H9 (cell line): ENCODE measurements around the gene LILRA5. TPM values are rescaled to one million over a fixed set of nuclear protein-coding genes. Genes with fewer than 3 reads are reported as not detected.

Experiments used
- DNase-seq: peaks from one replicate; pipeline ENCODE4 v3.0.0-alpha.2; 2017
- H2AFZ ChIP-seq: one replicate; pipeline ENCODE4 v1.6.1; 2013; ENCODE audit warnings: mild to moderate bottlenecking, low read length, control low read depth, moderate library complexity
- H2AK5ac ChIP-seq: 2 replicates; pipeline ENCODE4 v1.6.1; 2013; ENCODE audit warnings: low read length, control low read depth, mixed read lengths; ENCODE audit not compliant: insufficient read length
- H2BK120ac ChIP-seq: one replicate; pipeline ENCODE4 v1.6.1; 2013; ENCODE audit warnings: low read depth, mild to moderate bottlenecking, low read length, control low read depth, inconsistent platforms; ENCODE audit not compliant: poor library complexity, severe bottlenecking
- H2BK12ac ChIP-seq: 2 replicates; pipeline ENCODE4 v1.6.1; 2013; ENCODE audit warnings: low read length, control low read depth, mixed read lengths, low read depth; ENCODE audit not compliant: insufficient read length
- H2BK15ac ChIP-seq: 2 replicates; pipeline ENCODE4 v1.6.1; 2013; ENCODE audit warnings: low read depth, low read length, control low read depth
- H2BK20ac ChIP-seq: one replicate; pipeline ENCODE4 v1.6.1; 2013; ENCODE audit warnings: low read depth, mild to moderate bottlenecking, low read length, control low read depth, inconsistent platforms; ENCODE audit not compliant: poor library complexity, severe bottlenecking
- H2BK5ac ChIP-seq: 2 replicates; pipeline ENCODE4 v1.6.1; 2013; ENCODE audit warnings: low read length, control low read depth, mixed read lengths; ENCODE audit not compliant: insufficient read length
- H3K14ac ChIP-seq: 2 replicates; pipeline ENCODE4 v1.6.1; 2013; ENCODE audit warnings: low read length, control low read depth; ENCODE audit not compliant: insufficient read depth
- H3K18ac ChIP-seq: 2 replicates; pipeline ENCODE4 v1.6.1; 2013; ENCODE audit warnings: low read depth, mild to moderate bottlenecking, mixed read lengths, low read length, control low read depth; ENCODE audit not compliant: insufficient read length
- H3K23ac ChIP-seq: 2 replicates; pipeline ENCODE4 v1.6.1; 2013; ENCODE audit warnings: low read length, control low read depth, mixed read lengths, low read depth; ENCODE audit not compliant: insufficient read length
- H3K23me2 ChIP-seq: 2 replicates; pipeline ENCODE4 v1.6.1; 2013; ENCODE audit warnings: low read depth, mild to moderate bottlenecking, mixed read lengths, low read length, control low read depth; ENCODE audit not compliant: insufficient read length, poor library complexity, severe bottlenecking
- H3K27ac ChIP-seq: 2 replicates; pipeline ENCODE4 v1.5.1; 2013; ENCODE audit warnings: low read length, control low read depth, mixed read lengths, low read depth; ENCODE audit not compliant: insufficient read length
- H3K27me3 ChIP-seq: 2 replicates; pipeline ENCODE4 v1.6.1; 2013; ENCODE audit warnings: low read length, control low read depth, inconsistent platforms; ENCODE audit not compliant: insufficient read depth
- H3K4ac ChIP-seq: 2 replicates; pipeline ENCODE4 v1.6.1; 2013; ENCODE audit warnings: low read depth, mild to moderate bottlenecking, control low read depth, inconsistent platforms, low read length, moderate library complexity
- H3K4me1 ChIP-seq: 2 replicates; pipeline ENCODE4 v1.6.1; 2013; ENCODE audit warnings: low read length, control low read depth, inconsistent platforms; ENCODE audit not compliant: insufficient read depth
- H3K4me2 ChIP-seq: 2 replicates; pipeline ENCODE4 v1.6.1; 2013; ENCODE audit warnings: low read length, control low read depth, mixed read lengths; ENCODE audit not compliant: insufficient read length, insufficient read depth
- H3K56ac ChIP-seq: 2 replicates; pipeline ENCODE4 v1.6.1; 2013; ENCODE audit warnings: low read depth, mild to moderate bottlenecking, mixed read lengths, low read length, control low read depth; ENCODE audit not compliant: insufficient read length
- H3K79me1 ChIP-seq: 2 replicates; pipeline ENCODE4 v1.6.1; 2013; ENCODE audit warnings: low read depth, mild to moderate bottlenecking, moderate library complexity, low read length, control low read depth, inconsistent platforms; ENCODE audit not compliant: insufficient read depth, poor library complexity, severe bottlenecking
- H3K79me2 ChIP-seq: 2 replicates; pipeline ENCODE4 v1.6.1; 2013; ENCODE audit warnings: low read length, control low read depth, inconsistent platforms; ENCODE audit not compliant: insufficient read depth
- H3K9ac ChIP-seq: 2 replicates; pipeline ENCODE4 v1.6.1; 2013; ENCODE audit warnings: low read length, control low read depth, mixed read lengths; ENCODE audit not compliant: insufficient read length; ENCODE audit errors: extremely low read depth
- H3K9me3 ChIP-seq: one replicate; pipeline ENCODE4 v1.6.1; 2013; ENCODE audit warnings: low read depth, low read length, inconsistent platforms; ENCODE audit not compliant: control insufficient read depth
- H3T11ph ChIP-seq: one replicate; pipeline ENCODE4 v1.6.1; 2013; ENCODE audit warnings: mild to moderate bottlenecking, low read length, control low read depth, inconsistent platforms
- H4K20me1 ChIP-seq: one replicate; pipeline ENCODE4 v1.6.1; 2013; ENCODE audit not compliant: control insufficient read depth, insufficient read length, insufficient read depth
- H4K5ac ChIP-seq: 2 replicates; pipeline ENCODE4 v1.6.1; 2013; ENCODE audit warnings: low read depth, mild to moderate bottlenecking, mixed read lengths, low read length, control low read depth; ENCODE audit not compliant: insufficient read length
- H4K8ac ChIP-seq: replicated peaks from 2 replicates; pipeline ENCODE4 v1.6.1; 2013; ENCODE audit warnings: low read length, control low read depth, mixed read lengths, low read depth; ENCODE audit not compliant: insufficient read length
- H4K91ac ChIP-seq: 2 replicates; pipeline ENCODE4 v1.6.1; 2013; ENCODE audit warnings: low read depth, mild to moderate bottlenecking, moderate library complexity, mixed read lengths, low read length, control low read depth; ENCODE audit not compliant: insufficient read length
- H3K27ac Mint-ChIP-seq, 3 experiments: 2 replicates in 2 of 3; 3 replicates in 1 of 3; pipeline ENCODE4 v1.8.0; 2020 to 2021; ENCODE audit warnings: mixed read lengths in 3 of 3, mild to moderate bottlenecking in 1 of 3, moderate library complexity in 1 of 3
- H3K27me3 Mint-ChIP-seq: 2 replicates; pipeline ENCODE4 v1.8.0; 2021; ENCODE audit warnings: low read depth, mild to moderate bottlenecking, moderate library complexity, mixed read lengths
- H3K36me3 Mint-ChIP-seq, 3 experiments: 2 replicates in 2 of 3; 3 replicates in 1 of 3; pipeline ENCODE4 v1.8.0; 2020 to 2021; ENCODE audit warnings: low read depth in 3 of 3, mixed read lengths in 3 of 3; ENCODE audit not compliant: insufficient read depth in 1 of 3
- H3K4me1 Mint-ChIP-seq, 2 experiments: 2 replicates each; pipeline ENCODE4 v1.8.0; 2020; ENCODE audit warnings: mixed read lengths in 2 of 2
- H3K4me3 Mint-ChIP-seq, 2 experiments: 2 replicates in 1 of 2; 3 replicates in 1 of 2; pipeline ENCODE4 v1.8.0; 2020 to 2021; ENCODE audit warnings: mild to moderate bottlenecking in 2 of 2, mixed read lengths in 2 of 2, moderate library complexity in 1 of 2
- H3K9me3 Mint-ChIP-seq, 2 experiments: 2 replicates in 1 of 2; 3 replicates in 1 of 2; pipeline ENCODE4 v1.8.0; 2020; ENCODE audit warnings: mild to moderate bottlenecking in 2 of 2, mixed read lengths in 2 of 2, moderate library complexity in 1 of 2
- WGBS: extraction: QIAGEN DNeasy Blood & Tissue Kit; methylation state at CpG from one replicate; pipeline ENCODE4 v1.1.7; 2013; ENCODE audit warnings: missing lambda C conversion rate, low lambda C conversion rate, mixed read lengths; ENCODE audit not compliant: insufficient read length; ENCODE audit errors: extremely low coverage; 5-methylcytosine and 5-hydroxymethylcytosine counted together
- total RNA-seq: library from RNA; stranded (reverse); gene quantifications from 2 replicates; pipeline ENCODE4 v1.2.1, GENCODE V29; 2021
- TF ChIP-seq, protein P1 (sequence below): fragments of 200-600 bp; sonication (generic); conservative IDR thresholded peaks from 3 replicates; pipeline ENCODE4 v1.8.0; 2021; ENCODE audit warnings: antibody characterized with exemption, mild to moderate bottlenecking

Gene LILRA5
- total RNA-seq, 1 experiment from 2014 or later: not detected

DNA sequence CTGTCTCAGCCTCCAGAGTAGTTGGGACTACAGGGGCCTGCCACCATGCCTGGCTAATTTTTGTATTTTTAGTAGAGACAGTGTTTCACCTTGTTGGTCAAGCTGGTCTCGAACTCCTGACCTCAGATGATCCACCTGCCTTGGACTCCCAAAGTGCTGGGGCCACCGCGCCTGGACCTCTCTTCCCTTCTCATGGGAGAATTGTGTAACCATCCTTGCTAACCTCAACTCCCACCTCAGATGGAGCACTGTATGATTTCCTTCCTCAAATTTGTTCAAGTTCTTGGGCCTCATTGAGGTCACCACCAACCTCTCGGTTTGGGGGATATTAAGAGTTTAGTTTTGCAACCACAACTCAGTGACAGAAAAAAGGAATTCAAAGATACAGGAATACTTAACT, 10.7 kb downstream of the LILRA5 start:
- Histone ChIP-seq H4K91ac (no peak overlapping the region), H4K5ac (no peak overlapping the region), H3K9ac (no peak overlapping the region), H3K23ac (no peak overlapping the region), H2BK12ac (no peak overlapping the region), H2BK15ac (no peak overlapping the region), H2BK5ac (no peak overlapping the region), H3K27ac (no peak overlapping the region), H3K79me1 (no peaks in the 10 kb centered on the region), H3K23me2 (no peaks in the 10 kb centered on the region), H3K4ac (no peak overlapping the region), H3K14ac (no peak overlapping the region), H3T11ph (no peak overlapping the region), H3K27me3 (no peaks in the 10 kb centered on the region; the same call in 1 of the 2 replicates), H2AK5ac (no peak overlapping the region), H4K8ac (no peak overlapping the region), H3K4me2 (no peak overlapping the region), H2BK20ac (no peak overlapping the region), H3K79me2 (no peaks in the 10 kb centered on the region), H2BK120ac (no peak overlapping the region), H3K4me1 (no peaks in the 10 kb centered on the region), H3K9me3 (no peaks in the 10 kb centered on the region), H4K20me1 (no peaks in the 10 kb centered on the region), H2AFZ (no peak overlapping the region), H3K18ac (no peak overlapping the region), H3K56ac (no peak overlapping the region)
- Mint-ChIP-seq H3K27me3 (peaks cover 78% of the 10 kb centered on the region), H3K36me3 (no peaks in the 10 kb centered on the region), H3K4me3 (no peak overlapping the region), H3K4me1 (no peaks in the 10 kb centered on the region), H3K9me3 (peaks cover 4 to 77% of the 10 kb centered on the region in 2 experiments; a peak in 4 of 5 replicates), H3K27ac (no peak overlapping the region)
- TF ChIP-seq, protein P1, sequence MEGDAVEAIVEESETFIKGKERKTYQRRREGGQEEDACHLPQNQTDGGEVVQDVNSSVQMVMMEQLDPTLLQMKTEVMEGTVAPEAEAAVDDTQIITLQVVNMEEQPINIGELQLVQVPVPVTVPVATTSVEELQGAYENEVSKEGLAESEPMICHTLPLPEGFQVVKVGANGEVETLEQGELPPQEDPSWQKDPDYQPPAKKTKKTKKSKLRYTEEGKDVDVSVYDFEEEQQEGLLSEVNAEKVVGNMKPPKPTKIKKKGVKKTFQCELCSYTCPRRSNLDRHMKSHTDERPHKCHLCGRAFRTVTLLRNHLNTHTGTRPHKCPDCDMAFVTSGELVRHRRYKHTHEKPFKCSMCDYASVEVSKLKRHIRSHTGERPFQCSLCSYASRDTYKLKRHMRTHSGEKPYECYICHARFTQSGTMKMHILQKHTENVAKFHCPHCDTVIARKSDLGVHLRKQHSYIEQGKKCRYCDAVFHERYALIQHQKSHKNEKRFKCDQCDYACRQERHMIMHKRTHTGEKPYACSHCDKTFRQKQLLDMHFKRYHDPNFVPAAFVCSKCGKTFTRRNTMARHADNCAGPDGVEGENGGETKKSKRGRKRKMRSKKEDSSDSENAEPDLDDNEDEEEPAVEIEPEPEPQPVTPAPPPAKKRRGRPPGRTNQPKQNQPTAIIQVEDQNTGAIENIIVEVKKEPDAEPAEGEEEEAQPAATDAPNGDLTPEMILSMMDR: no peak
- WGBS: no CpG with 5 or more reads among the region's 4 CpGs
- DNase-seq: no peak
